Frontal cortex (tissue), 4 donors: Measurements from ENCODE around the gene CDC42SE2. TPM values are rescaled to one million over a fixed set of nuclear protein-coding genes. Genes with fewer than 3 reads are reported as not detected.
"Not testable (repeated sequence)": the region's sequence is repeated elsewhere in the genome, so short reads cannot be mapped to it uniquely, and the experiment has no call there.

ENCODE experiments used
- DNase-seq, 2 donors: peaks; one replicate each; pipeline ENCODE4 v3.0.0; 2012; ENCODE audit warnings: low spot score in 2 of 2
- FAIRE-seq: peaks from 2 replicates; lab custom pipeline; 2012; peaks lifted over from hg19 to GRCh38; lab: Jason Lieb, UNC
- total RNA-seq: library from RNA; depleted of rRNA; stranded (reverse); fragments of >200 nt; gene quantifications from one replicate; pipeline ENCODE4 v1.2.3, GENCODE V29; 2014
- donor health status: control.
- donor health status: control.
- donor health status: control.

The CDC42SE2 gene
- total RNA-seq, 1 donor from 2014 or later = 144 TPM

DNA sequence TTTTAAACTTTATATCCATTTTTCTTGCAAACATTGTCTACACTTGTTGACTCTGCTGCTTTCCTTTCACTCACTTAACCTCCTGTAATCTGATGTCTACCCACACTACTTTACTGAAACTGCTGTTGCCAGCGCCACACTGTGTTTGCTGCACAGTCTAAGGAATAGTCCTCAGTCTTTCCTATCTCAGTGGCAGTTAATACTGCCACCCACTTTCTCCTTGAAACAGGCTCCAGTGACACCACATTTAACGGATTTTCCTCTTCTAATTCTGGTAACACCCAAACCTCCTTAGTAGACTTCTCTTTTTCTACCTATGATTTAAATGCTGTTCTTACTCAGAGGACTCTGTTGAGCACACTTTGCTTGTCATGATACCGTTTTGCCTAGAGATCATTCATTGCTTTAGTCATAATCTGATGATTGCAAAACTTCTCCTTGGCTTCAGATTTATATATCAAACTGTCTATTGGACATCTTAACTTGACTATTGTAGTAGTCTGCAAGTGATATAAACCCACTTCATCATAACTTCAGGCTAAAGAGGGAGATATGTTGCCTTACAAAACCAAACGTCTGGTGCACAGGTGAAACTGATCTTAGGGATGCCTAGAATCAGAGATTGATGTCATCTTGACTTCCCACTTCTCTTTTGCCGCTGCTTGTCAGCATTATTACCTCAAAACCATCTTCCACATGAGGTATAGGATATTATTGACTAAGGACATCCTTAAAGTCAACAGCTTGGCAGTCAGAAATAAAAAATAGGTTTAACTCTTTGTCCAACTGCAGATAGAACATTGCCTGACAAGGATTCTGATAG is 94.1 kb downstream of the CDC42SE2 start:
- no peak for FAIRE-seq

GRCh38 chr5:131361677-131362315 is 97.9 kb downstream of the CDC42SE2 start:
- DNase-seq (no peak), FAIRE-seq (no peak)

More for the DNA sequence above, 94.1 kb downstream of the CDC42SE2 start:
- DNase-seq = no peak

DNA sequence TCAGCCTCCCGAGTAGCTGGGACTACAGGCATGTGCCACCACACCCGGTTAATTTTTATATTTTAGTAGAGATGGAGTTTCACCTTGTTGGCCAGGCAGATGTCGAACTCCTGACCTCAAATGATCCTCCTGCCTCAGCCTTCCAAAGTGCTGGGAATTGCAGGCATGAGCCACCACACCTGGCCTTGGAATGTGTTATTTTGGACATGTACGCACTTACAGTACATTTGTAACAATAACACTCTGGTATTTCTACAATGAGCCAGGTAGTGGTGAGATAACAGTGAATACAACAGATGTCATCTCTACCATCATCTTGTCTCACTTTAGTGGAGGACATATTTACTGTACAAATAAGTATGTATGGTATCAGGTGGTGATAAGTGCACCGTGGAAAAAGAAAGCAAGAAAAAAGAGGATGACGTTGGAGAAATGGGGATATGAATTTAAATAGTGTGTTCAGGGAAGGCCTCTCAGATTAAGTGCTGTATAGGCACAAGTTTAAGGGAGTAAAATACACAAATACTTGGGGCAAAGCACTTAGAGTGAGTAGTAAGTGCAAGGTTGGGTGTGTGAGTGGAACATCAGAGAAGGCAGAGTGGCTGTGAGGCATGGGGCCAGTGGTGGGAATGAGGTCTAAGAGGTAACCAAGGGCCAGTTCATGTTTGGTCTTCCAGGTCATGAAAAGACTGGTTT is 100.1 kb downstream of the CDC42SE2 start:
- DNase-seq (no peak), FAIRE-seq (no peak)

- FAIRE-seq (no peak), DNase-seq (no peak)
These were observed 100.7 kb downstream of the CDC42SE2 start for GRCh38 chr5:131364507-131365050.

DNA sequence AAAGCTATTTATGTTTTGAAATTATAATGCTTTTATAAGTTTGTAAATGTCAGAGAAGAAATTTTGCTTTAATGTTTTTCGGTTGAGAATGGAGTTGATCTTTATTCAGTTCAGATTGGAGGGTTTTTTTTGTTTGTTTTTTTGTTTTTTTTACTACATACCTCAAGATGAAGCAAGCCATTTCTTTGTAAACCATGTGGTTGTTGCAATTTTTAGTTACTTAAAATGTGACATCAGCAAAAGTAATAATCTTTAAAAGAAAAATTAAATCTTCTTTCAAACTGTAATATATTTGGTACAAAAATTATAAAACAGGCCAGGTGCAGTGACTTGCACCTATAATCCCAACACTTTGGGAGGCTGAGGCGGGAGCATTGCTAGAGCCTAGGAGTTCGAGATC is 102.6 kb downstream of the CDC42SE2 start:
- DNase-seq = no peak

GRCh38 chr5:131367219-131367860 is 103.5 kb downstream of the CDC42SE2 start:
- DNase-seq (no peak), FAIRE-seq (no peak)

More for the DNA sequence above, 102.6 kb downstream of the CDC42SE2 start:
- FAIRE-seq = no peak

GRCh38 chr5:131368866-131369265 is 105.0 kb downstream of the CDC42SE2 start:
- DNase-seq (no peak), FAIRE-seq (peak; percentile 24)

GRCh38 chr5:131369558-131369957 is 105.7 kb downstream of the CDC42SE2 start:
- DNase-seq = no peak
- FAIRE-seq = no peak

GRCh38 chr5:131371835-131372234 is 108.0 kb downstream of the CDC42SE2 start:
- FAIRE-seq = no peak

GRCh38 chr5:131373265-131373664 is 109.4 kb downstream of the CDC42SE2 start:
- FAIRE-seq = no peak
- DNase-seq = no peak

More at GRCh38 chr5:131371835-131372234, 108.0 kb downstream of the CDC42SE2 start:
- no peak for DNase-seq

DNA sequence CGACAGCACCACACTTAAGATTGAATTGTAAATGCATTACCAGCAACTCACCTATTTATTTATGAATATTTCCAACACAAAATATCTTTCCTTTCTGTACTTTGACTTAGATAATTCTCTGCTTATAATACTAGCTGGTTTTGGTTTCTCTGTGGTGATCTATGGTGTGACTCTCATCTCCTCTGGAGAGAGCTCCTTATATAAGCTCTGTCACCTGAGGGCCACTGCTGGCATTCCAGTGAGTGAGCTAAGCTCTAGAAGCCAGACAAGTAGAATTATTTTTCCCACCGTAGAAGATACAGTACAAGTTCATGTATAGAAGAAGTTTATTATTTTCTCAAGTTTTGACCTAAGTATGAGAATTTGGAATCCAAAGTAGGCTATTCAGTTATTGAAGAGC is 111.5 kb downstream of the CDC42SE2 start:
- no peak for DNase-seq
- no peak for FAIRE-seq

DNA sequence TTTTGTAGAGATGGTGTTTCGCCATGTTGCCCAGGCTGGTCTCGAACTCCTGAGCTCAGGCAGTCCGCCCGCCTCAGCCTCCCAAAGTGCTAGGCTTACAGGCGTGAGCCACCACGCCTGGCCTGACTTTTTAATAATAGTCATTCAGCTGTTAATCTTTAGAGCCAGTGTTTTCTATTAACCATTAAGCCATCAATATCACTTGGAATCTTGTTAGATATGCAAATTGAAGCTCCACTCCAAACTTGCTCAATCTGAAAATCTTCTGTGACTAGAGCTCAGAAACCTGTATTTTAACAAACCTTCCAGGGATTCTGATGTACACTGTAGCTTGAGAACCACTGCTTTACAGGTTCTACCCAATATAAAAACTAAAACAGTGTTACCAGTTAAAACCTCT is 113.5 kb downstream of the CDC42SE2 start:
- DNase-seq (no peak), FAIRE-seq (no peak)

DNA sequence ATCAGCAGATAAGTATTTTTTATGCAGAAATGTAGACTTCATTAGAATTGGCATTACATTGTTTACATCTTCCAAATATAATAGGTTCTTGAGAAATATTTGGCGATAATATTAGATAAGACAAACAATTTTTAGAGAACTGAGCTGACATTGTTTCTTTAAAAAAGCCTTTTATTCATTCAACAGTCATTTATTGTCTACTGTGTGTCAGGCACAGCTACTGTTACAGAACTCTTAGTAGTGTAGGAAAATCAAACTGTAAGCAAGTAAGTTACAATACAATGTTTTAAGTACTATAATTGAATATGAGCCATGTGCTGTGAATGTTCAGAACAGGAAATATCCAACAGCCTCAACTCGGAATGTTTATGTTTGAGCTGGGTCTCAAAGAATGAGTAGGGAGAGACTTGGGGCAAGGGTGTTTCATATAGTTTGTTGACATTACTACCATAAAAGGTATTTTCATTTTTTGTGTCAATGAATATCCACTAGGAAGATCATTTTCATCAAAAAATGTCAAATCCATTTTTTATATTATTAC is 114.0 kb downstream of the CDC42SE2 start:
- FAIRE-seq (no peak), DNase-seq (no peak)

GRCh38 chr5:131378721-131379541 is 115.1 kb downstream of the CDC42SE2 start:
- no peak for FAIRE-seq
- DNase-seq = no peak

- no peak for FAIRE-seq
- no peak for DNase-seq
These were observed 115.9 kb downstream of the CDC42SE2 start for GRCh38 chr5:131379723-131380122.

DNA sequence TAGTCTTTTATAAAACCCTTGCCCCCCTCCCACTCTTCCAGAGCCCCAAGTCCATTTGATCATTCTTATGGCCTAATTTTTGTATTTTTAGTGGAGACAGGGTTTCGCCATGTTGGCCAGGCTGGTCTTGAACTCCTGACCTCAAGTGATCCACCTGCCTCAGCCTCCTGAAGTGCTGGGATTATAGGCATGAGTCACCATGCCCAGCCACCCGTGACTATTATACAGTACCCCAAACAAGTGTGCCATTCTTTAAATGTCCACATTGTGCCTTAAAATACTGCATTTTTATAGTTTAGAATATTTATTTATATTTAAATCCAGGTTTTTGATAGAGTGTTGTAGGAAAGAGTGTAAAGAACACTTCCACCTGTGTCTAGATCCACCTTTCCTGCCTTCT is 116.4 kb downstream of the CDC42SE2 start:
- DNase-seq, FAIRE-seq: not testable (repeated sequence)

DNA sequence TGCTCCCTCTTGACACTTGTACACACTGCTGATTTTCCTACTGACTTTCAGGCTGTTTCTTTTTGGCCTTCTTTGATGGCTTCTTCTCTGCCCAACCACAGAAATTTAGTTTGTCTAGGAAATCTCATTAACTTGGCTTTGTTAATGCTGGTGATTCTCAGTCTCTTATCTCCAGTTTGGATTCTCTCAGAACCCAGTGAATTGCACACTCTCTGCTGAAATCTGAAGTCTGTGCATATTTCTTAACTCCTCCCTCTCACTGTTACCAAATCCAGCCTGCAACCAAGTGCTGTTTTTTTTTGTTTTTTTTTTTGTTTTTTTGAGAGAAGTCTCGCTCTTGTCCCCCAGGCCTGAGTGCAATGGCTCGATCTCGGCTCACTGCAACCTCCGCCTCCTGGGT is 117.2 kb downstream of the CDC42SE2 start:
- FAIRE-seq (no peak), DNase-seq (no peak)

GRCh38 chr5:131381777-131382176 is 117.9 kb downstream of the CDC42SE2 start:
- FAIRE-seq = no peak

More at GRCh38 chr5:131381777-131382176, 117.9 kb downstream of the CDC42SE2 start:
- DNase-seq = no peak
